Raji (cell line): ENCODE data around the gene CARMIL1.

Source experiments
- POLR2A ChIP-seq: IDR thresholded peaks from 2 replicates; pipeline ENCODE4 v1.6.1; 2011; ENCODE audit warnings: low read depth, low read length, control low read depth; ENCODE audit not compliant: insufficient read depth

The CARMIL1 gene

DNA sequence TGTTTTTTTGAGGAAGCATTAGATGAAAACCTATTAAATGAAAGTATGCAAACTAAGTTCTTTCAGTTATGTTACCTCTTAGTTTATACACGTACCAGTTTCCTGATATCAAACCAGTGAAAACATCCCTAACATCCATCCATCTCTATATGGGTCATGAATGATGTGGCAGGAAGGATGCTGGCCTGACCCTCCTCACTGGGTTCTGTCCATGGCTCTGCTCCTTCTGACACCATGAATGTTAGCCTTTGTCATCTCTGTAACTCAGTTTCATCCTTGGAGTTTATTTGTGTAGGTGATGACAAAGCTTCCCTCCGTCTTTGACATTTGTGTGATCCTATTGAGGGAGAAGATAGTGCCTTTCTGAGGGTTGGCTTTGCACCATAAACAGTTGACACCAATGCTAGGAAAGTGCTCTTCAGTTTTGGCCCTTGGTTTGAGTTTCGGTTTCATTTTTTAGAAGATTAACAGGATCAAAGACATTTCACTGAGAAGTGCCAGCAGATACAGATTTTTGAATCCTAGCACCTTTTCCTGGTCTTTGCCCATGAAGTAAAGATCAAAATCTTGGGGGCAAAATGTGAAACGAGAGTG lies 300.8 kb downstream of the CARMIL1 start:
- no peak for TF ChIP-seq POLR2A

DNA sequence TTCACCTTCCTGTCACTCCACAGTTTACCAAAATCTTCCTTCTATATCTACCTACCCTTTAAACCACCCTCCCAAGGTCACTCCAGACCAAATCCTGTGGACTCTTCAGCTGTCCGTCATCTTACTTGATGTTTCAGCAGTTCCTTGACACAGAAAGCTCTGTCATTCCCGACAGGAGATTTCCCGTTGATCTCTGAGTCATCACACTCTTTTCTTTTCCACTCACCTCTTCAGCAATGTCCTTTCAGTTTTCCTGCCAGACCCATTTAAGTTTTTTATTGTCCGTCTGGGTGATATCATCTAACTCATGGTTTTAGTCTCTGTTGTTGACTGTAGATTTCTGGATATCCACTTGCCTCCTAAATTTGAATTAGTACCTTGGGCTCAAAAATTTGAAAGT lies 302.9 kb downstream of the CARMIL1 start:
- TF ChIP-seq POLR2A = no peak

DNA sequence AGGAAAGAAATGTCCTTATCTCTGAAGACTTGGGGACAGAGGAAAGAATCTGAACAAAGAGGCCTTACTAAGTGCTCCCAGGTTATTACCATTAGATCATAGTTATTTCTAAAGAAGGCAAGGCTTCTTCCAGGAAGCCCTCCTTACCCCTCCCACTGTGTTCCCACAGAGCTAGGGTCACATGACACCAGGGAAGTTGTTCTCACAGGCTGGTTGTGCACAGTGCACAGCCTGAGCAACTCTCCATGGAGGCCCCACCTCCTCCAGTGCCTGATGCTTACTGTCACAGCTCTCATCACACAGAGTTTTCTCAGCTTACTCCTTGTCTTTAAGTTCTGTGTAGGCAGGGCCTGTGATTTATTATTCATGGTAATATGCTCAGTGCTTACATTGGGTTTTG lies 303.9 kb downstream of the CARMIL1 start:
- TF ChIP-seq POLR2A = no peak

DNA sequence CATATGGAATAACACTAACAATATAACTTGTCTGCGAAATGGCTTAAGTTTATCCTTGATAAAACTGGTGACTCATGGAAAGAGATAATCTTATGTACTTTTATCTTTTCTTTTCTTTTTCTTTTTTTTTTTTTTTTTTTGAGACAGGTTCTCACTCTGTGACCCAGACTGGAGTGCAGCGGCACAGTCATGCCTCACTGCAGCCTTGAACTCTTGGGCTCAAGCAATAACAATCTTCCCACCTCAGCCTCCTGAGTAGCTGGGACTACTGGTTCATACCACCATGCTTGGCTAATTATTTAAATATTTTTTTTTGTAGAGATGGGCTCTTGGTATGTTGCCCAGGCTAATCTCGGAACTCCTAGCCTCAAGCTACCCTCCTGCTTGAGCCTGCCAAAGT lies 304.7 kb downstream of the CARMIL1 start:
- TF ChIP-seq POLR2A = no peak

DNA sequence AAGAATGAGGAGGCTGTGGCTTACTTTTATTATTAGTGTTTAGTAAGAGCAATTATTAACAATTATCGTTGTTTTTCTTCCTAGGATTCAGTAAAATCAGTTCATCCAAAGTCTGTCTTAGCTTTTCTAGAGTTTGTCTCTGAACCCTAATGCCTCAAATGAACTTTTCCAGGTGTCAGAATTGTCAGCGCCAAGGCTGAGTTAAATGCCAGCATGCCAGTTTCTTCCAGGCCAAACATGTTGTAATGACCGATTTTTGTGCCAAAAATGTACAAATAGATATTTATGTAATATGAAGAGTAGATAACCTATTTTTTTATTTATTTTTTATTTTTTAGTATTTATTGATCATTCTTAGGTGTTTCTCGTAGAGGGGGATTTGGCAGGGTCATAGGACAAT lies 306.1 kb downstream of the CARMIL1 start:
- no peak for TF ChIP-seq POLR2A

DNA sequence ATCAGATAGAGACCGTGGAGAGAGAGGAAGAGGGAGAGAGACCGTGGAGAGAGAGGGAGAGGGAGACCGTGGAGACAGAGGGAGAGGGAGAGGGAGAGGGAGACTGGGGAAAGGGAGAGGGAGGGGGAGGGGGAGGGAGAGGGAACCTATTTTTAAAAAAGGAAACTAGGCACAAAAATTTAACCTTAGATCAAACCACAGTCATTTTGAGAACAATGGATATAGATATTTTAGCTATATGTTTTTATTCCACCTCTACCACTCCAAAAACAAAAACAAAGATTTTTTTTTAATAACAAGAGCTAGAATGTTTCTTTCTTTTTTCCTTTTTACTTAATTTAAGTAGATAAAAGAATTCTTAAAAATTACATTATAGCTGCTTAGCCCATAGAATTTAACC lies 307.8 kb downstream of the CARMIL1 start:
- no peak for TF ChIP-seq POLR2A

DNA sequence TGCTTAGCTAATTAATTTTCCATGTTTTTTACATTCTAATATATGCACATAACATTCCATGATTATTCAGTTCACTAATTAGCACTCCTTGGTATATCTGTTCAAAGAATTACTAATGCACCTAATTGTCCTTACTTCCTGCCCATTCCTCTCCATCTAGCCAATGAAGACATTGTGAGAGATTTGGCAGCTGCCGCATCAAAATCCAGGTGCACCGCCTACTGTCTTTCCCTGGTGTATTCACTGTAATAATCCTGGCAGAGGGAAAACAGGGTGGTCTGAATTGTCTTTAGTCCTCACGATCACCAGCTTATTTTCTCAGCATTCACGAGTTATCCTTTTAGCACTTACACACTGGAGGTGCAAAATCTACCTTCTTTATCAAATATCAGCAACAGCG lies 311.8 kb downstream of the CARMIL1 start:
- TF ChIP-seq POLR2A = no peak

- no peak for TF ChIP-seq POLR2A
Observed at GRCh38 chr6:25596928-25597818, 318.0 kb downstream of the CARMIL1 start.

GRCh38 chr6:25599516-25600085 lies 320.4 kb downstream of the CARMIL1 start:
- no peak for TF ChIP-seq POLR2A

GRCh38 chr6:25601800-25602673 lies 322.9 kb downstream of the CARMIL1 start:
- no peak for TF ChIP-seq POLR2A

DNA sequence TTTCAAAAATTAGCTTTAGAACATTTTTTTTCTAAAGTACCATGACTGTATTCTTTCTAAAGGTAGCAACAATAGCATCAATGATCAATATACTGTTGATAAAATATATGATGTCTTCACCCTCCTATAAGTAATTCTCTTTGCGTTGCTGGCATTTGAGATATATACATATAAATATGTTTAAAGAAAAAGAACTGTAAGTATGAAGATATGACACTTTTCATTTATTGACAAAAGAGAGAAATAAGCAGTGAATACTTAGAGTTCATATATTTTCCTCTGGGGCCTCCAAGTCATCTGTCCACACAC lies 323.5 kb downstream of the CARMIL1 start:
- no peak for TF ChIP-seq POLR2A

GRCh38 chr6:25603251-25603650 lies 324.1 kb downstream of the CARMIL1 start:
- no peak for TF ChIP-seq POLR2A

DNA sequence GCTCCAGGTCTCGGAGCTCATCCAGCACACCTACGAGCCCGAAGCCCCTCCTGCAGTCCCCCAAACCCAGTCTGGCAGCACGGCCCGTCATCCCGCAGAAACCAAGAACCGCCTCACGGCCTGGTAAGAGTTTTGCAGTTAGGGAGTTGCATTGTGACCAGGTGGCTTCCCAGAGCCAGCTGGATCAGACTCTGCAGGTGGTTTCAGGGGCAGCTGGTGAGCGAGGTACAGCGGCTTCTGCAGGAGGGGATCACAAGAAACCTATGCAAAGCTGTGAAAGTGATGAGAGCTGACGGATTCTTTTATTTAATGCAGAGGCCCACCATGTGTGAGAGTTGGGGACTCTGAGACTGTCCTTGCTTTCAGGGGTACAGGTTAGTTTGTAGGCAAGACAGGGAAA lies 327.0 kb downstream of the CARMIL1 start:
- TF ChIP-seq POLR2A = no peak

DNA sequence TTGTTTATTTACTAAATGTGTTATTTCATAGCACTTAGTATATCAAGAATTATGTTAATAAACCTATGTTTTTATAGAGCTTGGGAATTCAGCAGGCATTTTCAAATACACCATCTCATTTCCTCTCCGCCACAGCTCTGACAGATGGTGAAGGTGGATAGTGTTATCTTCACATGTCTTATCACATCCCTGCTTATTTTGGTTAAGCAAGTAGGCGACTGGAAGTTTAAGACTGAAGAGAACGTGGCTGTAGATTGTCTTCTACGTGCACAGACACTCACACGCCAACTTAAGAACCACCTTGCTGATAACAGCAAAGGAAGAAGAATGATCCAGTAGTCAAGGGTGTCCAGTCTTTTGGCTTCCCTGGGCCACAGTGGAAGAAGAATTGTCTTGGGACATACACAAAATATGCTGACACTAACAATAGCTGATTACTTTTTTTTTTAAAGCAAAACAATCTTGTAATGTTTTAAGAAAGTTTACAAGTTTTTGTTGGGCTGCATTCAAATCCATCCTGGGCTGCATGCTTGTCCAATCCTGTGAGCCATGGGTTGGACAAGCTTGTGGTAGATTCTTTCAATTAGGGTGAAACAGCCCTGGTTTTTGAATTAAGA lies 329.5 kb downstream of the CARMIL1 start:
- TF ChIP-seq POLR2A = no peak

DNA sequence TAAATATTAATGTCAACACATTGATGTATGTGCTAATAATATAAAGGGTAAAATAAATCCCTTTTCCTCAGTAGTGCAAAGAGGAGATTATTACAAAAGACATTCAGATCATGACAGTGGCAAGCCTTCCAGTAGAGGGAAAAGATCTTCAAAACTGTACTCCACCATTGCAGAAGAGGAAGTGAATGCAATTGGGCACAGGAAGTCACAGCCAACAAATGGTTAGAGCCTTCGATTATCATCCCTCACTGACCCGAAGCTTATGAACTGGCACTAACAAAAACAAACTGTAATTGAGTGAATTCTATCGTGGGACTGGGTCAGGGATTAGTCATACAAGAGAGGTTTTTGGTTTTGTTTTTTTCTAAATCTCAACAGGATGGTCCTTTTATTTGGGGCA lies 333.5 kb downstream of the CARMIL1 start:
- TF ChIP-seq POLR2A = no peak
